AG04449 (cell line): Measurements from ENCODE around the gene NAP1L4.

ENCODE experiments used
- CTCF ChIA-PET: fragments of 350-600 bp; formaldehyde crosslinking; extraction: SDS; loops from one replicate; lab custom pipeline; 2021; ENCODE audit warnings: antibody characterized with exemption; lab: Yijun Ruan, JAX
- POLR2A ChIA-PET: fragments of 400-600, 350-600 bp; formaldehyde crosslinking; extraction: SDS; loops from one replicate; lab custom pipeline; 2020; ENCODE audit warnings: antibody characterized with exemption, inconsistent platforms; lab: Yijun Ruan, JAX
- DNase-seq: peaks from one replicate; pipeline ENCODE4 v3.0.0-alpha.2; 2010; ENCODE audit warnings: low read depth, low spot score
- H3K4me3 ChIP-seq: 2 replicates; pipeline ENCODE4 v1.5.1; 2011; ENCODE audit warnings: low read depth, mild to moderate bottlenecking, control low read depth, low read length
- CTCF ChIP-seq: IDR thresholded peaks from one replicate; pipeline ENCODE4 v1.5.1; 2011; ENCODE audit warnings: mild to moderate bottlenecking, moderate library complexity, low read length, control low read depth, inconsistent platforms; ENCODE audit not compliant: insufficient read depth; ENCODE audit errors: missing control alignments

The NAP1L4 gene

GRCh38 chr11:2931420-2931746 is 60.7 kb downstream of the NAP1L4 start:
- TF ChIP-seq CTCF: no peak
- ChIA-PET POLR2A (no interaction called here), CTCF (interaction anchor here (0.6 to 3.4 kb wide), 5 partner anchors 21 to 399 kb away, joined by 3 to 25 read pairs (median 5); no protein-coding TSS in a partner anchor)
- no peak overlapping the region for H3K4me3 ChIP-seq
- DNase-seq: no peak

- peak overlapping the region; percentile 77 for H3K4me3 ChIP-seq
- no peak for DNase-seq
Measured at GRCh38 chr11:2930704-2931419, 61.3 kb downstream of the NAP1L4 start.

GRCh38 chr11:2929950-2930703 is 62.0 kb downstream of the NAP1L4 start:
- peak overlapping the region; percentile 77 for H3K4me3 ChIP-seq
- ChIA-PET POLR2A (interaction anchor here (0.5 to 2.6 kb wide), 14 partner anchors 10 to 755 kb away, joined by 3 to 16 read pairs (median 11); partner anchors contain the start of gene NAP1L4), CTCF (interaction anchor here (0.7 to 3.8 kb wide), 24 partner anchors 9 to 530 kb away, joined by 3 to 25 read pairs (median 6); partner anchors contain the start of gene TSSC4)
- no peak for DNase-seq
- TF ChIP-seq CTCF: peak; percentile 59

More at GRCh38 chr11:2930704-2931419, 61.3 kb downstream of the NAP1L4 start:
- ChIA-PET CTCF (interaction anchor here (0.6 to 3.8 kb wide), 17 partner anchors 8 to 400 kb away, joined by 3 to 25 read pairs (median 6); no protein-coding TSS in a partner anchor), POLR2A (interaction anchor here (2.3 to 2.6 kb wide), 2 partner anchors 38 to 61 kb away, joined by 14 to 15 read pairs; partner anchors contain the start of gene NAP1L4)
- TF ChIP-seq CTCF: peak; percentile 75

GRCh38 chr11:2929531-2929949 is 62.6 kb downstream of the NAP1L4 start:
- peak overlapping the region; percentile 77 for H3K4me3 ChIP-seq
- no peak for DNase-seq
- ChIA-PET POLR2A (interaction anchor here (0.6 to 2.6 kb wide), 14 partner anchors 9 to 755 kb away, joined by 3 to 16 read pairs (median 11); partner anchors contain the start of gene NAP1L4), CTCF (interaction anchor here (0.7 to 3.8 kb wide), 24 partner anchors 9 to 529 kb away, joined by 3 to 25 read pairs (median 6); partner anchors contain the start of gene TSSC4)
- no peak for TF ChIP-seq CTCF

- no peak for TF ChIP-seq CTCF
- ChIA-PET CTCF (interaction anchor here (0.7 to 3.8 kb wide), 17 partner anchors 10 to 529 kb away, joined by 3 to 25 read pairs (median 7); partner anchors contain the start of gene TSSC4), POLR2A (interaction anchor here (0.6 to 2.6 kb wide), 15 partner anchors 9 to 129 kb away, joined by 3 to 16 read pairs (median 10); partner anchors contain the start of gene NAP1L4)
- DNase-seq: no peak
- peak within 1 kb of the TSS; percentile 77 for H3K4me3 ChIP-seq
Measured at GRCh38 chr11:2928605-2929530, 63.3 kb downstream of the NAP1L4 start, which contains the start of gene PHLDA2. Gene PHLDA2, minus strand, starts transcription at chr11:2929420. Its CDS starts 56 bp downstream, at chr11:2929364.
